OCI-LY7 (cell line): ENCODE results near the gene TFRC.

ENCODE experiments used
- CTCF ChIP-seq: fragments of 200-600 bp; sonication (generic); conservative IDR thresholded peaks from 2 replicates; pipeline ENCODE4 v1.5.1; 2014; ENCODE audit warnings: mild to moderate bottlenecking, antibody characterized with exemption, low read length, moderate library complexity, mixed read lengths
- EZH2phosphoT487 ChIP-seq: fragments of 200-600 bp; sonication (generic); IDR thresholded peaks from 2 replicates; pipeline ENCODE4 v1.6.1; 2018; ENCODE audit warnings: low read depth, borderline replicate concordance, mild to moderate bottlenecking, mixed run types, antibody characterized with exemption, low read length, moderate library complexity, mixed read lengths

GRCh38 chr3:196055240-196055639 is 26.6 kb downstream of the TFRC start:
- TF ChIP-seq CTCF (no peak), EZH2phosphoT487 (no peak)
